ENCODE results near the gene PLB1.

- TF ChIP-seq, protein P1, sequence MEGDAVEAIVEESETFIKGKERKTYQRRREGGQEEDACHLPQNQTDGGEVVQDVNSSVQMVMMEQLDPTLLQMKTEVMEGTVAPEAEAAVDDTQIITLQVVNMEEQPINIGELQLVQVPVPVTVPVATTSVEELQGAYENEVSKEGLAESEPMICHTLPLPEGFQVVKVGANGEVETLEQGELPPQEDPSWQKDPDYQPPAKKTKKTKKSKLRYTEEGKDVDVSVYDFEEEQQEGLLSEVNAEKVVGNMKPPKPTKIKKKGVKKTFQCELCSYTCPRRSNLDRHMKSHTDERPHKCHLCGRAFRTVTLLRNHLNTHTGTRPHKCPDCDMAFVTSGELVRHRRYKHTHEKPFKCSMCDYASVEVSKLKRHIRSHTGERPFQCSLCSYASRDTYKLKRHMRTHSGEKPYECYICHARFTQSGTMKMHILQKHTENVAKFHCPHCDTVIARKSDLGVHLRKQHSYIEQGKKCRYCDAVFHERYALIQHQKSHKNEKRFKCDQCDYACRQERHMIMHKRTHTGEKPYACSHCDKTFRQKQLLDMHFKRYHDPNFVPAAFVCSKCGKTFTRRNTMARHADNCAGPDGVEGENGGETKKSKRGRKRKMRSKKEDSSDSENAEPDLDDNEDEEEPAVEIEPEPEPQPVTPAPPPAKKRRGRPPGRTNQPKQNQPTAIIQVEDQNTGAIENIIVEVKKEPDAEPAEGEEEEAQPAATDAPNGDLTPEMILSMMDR (IDR thresholded peaks at IDR 0.05): no peak
- no peak for TF ChIP-seq EZH2 (IDR thresholded peaks at IDR 0.05; ENCODE audit: borderline replicate concordance, insufficient read depth, low read depth, low read length, poor library complexity, severe bottlenecking)
Observed at GRCh38 chr2:28471214-28471613, 24.6 kb upstream of the PLB1 start.
